Measurements from ENCODE around the gene HVCN1.
A peak's percentile ranks its signal among the peaks of the same experiment; 100 is the strongest.

Gene HVCN1

DNA sequence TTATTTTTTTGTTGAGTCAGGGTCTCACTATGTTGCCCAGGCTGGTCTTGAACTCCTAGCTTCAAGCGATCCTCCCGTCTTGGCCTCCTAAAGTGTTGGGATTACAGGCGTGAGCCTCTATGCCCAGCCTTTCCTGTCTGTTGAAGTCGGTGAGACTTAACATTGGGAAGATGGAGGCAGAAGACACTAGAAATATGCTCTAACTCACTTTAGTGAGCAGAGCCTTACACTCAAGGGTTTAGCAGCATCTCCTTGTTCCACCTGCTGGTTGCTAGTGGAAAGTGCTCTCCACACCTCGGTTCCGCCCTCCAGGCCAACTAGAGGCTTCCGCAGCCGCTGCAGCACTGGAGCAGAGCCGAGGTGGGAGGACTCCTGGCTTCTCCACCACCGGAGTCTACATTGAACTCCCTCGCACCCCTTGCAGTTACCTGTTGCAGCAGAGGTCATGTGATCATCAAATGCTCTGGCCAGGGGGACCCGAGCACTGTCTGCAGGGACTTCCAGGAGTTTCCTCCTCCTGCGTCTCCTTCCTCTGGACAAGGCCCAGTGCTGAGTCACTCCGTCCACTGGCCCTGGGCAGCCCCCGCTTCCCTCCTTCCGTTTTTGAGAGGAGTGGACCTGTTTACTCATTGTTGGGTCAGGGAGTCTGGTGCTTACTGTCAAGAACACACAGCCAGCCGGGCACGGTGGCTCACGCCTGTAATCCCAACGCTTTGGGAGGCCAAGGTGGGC is 9.4 kb upstream of the HVCN1 start:
- DNase-seq = peak; percentile 75

DNA sequence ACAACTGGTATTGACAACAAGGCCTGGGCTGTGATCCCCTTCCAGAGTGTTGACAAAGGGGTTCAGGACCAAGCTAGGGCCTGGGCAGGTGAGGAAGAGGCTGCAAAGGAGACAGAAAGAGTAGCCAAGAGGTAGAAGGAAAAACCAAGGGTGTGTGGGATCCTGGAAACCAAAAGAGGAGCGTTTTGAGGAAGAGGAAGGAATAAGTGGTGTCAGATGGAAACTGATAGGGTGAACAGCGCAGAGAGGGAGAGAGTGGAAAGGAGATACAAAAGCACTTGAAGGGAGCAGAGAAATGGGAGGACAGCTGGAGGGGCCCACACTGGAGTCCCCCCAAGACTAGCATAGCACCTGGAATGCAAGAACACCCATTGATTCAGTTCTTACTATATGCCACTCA is 8.3 kb upstream of the HVCN1 start:
- no peak for DNase-seq

DNA sequence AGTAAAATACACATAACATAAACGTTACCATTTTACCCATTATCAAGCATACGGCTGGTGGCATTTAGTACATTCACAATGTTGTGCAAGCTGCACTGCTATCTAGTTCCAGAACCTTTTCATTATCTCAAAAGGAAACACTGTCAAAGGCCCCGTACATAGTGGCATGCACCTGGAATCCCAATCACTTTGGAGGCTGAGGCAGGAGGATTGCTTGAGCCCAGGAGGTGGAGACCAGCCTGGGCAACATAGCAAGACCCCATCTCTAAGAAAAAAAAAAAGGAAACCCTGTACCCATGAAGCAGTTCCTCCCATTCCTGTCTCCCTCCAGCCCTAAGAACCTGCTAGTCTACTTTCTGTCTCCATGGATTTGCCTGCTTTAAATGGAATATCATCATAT is 7.4 kb upstream of the HVCN1 start:
- DNase-seq = no peak

DNA sequence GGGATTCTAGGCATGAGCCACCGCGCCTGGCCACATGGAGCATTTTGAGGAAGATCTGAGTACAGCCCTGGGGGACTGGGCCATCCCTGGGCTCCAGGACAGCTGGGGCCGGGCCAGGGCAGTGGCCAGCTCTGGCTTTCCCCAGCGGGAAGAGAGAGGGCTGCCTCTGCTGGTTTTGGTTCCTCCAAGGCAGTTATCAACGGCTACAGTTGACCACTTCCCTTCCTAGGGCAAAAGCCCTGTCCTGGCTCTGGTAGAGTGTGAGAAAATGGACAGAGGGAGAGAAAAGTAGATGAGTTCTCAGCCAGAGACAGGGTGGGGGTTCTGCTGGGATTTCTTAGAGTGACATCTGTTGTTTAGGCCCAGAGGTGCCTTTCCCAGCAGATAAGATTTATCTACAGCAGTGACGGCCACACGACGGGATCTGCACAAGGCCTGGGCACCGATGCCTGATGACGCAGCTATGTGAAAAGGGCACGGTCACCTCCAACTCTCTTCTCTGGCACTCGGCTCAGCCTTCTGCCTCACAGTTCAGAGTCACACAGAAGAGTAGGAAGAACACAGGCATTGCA is 5.5 kb upstream of the HVCN1 start:
- DNase-seq = no peak

DNA sequence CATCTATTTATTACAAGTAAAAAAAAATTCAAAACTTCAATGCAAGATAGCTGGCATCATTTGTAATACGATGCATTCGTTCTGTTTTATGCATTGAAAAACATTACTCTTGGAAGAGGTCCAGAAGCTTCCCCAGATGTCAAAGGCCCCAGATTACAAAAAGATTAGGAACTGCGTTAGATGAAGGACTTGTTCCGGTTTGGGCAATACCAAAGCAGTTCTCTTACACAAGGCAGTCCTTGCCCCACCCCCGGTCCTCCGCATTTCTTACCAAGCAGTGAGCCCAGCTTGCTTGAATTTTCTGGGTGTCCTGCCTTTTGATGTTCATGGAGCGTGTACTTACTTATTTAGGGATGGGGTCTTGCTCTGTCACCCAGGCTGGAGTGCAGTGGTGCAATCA is 4.8 kb upstream of the HVCN1 start:
- DNase-seq = no peak

DNA sequence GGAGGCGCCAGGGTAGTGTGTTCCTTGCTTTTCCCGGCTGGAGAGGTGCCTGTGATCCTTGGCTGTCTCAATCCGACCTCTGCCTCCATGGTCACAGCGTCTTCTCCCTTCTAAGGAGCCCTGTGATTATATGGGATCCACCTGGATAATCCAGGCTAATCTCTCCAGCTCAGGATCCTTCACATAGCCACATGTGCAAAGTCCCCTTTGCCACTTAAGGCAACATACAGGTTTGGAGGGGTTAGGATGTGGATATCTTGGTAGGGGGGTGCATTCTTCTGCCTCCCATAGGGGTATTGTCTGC is 1.2 kb upstream of the HVCN1 start:
- DNase-seq = no peak

DNA sequence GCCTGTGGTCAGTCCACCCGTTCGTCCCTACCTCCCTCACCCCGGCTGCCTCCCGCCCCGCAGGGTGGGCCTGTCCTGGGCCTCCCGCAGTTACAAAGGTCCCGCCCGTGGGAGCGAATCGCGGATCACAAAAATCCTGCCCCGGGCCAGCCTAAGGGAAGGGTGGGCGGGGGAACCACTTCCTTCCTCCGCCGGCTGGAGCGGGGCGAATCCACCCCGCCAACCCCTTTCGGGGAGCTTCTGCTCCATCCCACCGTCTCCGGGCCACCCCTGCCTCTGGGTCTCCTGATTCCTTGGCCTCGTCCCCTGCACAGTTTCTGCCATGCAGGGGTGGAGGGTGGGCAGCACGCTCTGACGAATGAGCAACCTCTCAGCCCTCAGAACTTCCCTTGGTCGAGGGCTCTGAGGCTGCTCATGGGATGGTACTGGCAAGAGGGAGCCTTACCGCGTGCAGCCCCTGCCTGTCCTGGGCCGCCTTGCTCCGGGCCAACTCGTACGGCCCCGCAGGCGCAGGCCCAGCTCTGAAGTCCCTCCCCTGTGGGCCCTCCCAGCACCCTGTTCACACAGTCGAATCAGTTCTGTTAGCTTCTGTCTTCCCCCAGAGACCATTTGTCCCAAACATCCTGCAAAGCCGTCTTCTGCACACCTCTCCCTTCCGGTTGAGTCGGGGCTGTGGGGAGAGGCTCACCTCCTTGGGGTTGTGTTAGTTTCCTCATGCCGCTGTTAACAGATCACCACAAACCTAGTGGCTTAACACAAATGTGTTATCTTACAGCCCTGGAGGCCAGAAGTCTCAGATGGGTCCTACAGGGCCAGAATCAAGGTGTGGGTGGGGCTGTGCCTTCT is 589 bp upstream of the HVCN1 start:
- DNase-seq = no peak

DNA sequence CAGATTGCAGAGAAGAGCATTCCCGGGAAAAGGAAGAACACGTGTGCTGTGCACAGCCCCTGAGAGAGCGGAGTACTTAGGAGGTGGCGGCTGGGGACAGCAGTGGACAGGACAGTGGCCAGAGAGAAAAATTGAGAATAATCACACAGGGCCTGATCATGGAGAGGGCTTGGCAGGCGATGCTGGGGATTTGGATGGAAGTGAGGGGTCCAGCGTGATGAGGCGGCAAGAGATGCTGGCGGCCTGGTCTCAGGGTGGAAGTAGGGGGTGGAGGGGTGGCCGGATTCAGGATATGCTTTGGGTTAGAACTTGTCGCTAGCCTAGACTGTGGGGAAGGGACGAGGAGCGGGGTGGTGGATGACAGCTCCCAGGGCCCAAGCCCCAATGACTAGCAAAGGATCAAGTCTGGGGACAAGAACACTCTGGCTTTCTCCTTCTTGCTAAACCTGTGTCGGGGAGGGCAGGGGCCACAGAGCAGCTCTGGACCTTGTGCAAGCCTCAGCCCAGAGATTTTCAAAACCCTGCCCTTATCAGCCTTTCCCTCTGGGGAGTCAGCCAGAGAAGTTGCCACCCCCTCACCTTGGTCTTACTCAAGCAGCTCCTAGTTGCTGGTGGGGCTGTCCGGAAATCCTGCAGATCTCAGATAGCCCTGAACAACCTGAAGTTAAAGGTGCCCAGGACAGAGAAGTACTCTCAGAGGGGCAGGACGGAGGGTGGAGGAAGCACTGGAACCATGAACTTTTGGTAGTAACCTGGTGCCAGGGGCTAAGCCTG is 1.3 kb downstream of the HVCN1 start:
- DNase-seq = no peak

DNA sequence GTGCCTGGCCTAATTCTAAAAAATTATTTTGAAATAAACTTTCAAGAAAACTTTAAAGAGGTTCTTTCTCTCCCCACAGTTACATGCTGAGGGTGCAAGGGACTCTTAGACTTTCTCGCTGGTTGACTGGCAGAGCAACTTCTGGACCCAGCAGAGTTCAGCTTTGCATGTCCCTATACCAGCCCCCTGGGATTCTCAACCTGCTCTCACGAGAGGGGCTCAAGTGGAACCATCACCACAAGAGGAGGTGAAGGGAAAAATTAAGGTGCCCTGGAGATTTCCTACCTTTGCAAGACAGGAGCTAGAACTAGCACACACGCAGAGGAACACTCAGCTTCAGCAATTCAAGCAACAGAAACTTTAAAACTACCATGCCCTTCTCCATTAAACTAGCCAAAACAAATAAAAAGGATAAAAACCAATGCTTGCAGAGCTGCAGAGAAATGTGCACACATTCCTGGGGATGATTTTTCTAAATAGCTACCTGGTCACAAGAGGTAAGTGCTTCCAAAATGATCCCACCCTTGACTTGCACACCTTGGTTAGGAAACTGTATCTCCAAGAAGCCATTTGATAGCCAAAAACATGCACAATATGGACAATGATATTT is 2.5 kb downstream of the HVCN1 start:
- DNase-seq = no peak

DNA sequence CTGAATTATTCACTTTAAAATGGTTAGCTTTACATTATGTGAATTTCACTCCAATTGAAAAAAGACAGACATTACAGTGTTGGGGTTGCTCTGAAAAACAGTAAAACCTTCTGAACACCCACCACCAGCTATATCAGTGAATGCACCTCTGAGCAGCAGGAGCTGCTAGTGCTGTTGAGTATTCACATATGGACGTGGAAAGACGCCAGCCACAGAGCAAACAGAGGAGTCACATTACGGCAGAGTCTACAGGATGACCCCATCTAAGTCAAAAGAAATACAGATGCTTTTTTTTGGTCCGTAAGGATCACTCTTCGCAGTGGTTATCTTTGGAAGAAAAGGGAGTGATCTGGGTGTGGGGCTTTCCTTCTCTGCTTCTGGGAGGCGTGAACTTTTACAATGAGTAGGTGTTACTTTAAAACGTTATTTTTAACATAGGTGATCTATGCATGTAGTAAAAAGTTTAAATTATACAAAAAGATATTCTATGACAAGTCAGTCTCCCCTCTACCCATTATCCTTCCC is 4.5 kb downstream of the HVCN1 start:
- DNase-seq = no peak

DNA sequence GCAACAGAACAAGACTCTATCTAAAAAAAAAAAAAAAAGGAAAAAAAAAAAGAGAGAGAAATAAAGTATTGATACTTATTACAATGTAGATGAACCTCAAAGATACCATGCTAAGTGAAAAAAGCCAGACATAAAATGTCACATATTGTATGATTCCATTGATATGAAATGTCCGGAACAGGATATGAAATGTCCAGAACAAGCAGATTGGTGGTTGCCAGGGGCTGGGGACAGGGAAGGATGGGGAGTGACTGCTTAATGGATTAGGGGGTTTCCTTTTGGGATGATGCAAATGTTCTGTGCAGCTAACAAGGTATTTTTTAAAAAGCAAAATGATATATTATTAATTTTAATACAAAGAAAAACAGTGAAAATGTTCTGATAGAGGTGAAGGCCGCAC is 5.0 kb downstream of the HVCN1 start:
- no peak for DNase-seq

DNA sequence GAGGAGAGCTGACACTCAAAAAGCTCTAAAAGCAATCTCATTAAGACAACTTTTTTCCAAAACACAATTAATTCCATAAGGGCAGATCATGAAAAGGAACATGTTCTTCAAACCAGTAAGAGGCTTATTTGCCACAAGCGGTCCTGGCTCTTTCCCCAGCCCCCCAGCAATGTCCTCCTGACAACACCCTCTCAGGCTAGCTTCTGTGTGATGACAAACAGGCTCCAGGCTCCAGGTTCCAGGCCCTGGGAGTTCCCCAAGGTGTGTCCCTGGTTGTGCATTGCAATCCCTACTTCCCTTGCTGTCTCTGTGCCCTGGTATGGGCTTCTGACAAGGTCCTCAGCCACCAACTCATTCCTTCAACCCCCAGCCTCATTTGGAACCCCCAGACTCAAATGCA is 8.9 kb downstream of the HVCN1 start:
- no peak for DNase-seq

DNA sequence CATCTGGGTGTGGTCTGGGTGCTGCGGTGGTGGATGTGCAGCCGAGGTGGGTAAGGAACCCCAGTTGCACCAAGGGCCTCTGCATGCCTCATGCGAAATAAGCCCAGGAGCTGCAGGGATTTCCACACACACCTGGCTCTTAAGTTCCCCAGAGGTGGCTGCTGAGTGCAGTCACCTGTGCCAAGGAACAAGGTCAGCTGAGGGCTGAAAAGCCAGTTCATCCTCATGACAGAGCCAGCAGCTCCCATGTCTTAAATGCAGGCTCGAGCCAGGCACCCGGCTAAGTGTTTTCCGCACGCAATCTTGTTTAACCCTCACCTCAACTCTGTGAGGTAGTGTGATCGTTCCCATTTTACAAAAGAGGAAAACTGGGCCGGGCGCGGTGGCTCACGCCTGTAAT is 9.7 kb downstream of the HVCN1 start:
- no peak for DNase-seq

DNA sequence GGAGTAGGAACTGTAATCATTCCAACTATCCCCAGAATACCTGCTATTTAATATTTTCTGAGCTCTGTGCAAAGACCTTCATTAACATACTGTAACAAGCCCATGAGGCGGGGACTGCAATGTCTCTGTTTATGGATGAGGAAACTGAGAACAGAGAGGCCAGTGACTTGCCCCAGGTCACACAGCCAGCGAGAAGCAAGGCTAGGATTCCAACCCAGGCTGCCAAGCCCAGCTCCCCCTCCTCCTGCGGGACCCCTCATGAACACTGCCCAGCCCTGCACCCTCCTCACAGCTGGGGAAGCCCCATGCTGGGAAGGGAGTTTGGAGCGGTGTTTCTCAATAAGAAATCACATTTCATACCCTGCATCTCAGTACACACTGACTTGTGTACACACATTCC is 10.9 kb downstream of the HVCN1 start:
- no peak for DNase-seq

DNA sequence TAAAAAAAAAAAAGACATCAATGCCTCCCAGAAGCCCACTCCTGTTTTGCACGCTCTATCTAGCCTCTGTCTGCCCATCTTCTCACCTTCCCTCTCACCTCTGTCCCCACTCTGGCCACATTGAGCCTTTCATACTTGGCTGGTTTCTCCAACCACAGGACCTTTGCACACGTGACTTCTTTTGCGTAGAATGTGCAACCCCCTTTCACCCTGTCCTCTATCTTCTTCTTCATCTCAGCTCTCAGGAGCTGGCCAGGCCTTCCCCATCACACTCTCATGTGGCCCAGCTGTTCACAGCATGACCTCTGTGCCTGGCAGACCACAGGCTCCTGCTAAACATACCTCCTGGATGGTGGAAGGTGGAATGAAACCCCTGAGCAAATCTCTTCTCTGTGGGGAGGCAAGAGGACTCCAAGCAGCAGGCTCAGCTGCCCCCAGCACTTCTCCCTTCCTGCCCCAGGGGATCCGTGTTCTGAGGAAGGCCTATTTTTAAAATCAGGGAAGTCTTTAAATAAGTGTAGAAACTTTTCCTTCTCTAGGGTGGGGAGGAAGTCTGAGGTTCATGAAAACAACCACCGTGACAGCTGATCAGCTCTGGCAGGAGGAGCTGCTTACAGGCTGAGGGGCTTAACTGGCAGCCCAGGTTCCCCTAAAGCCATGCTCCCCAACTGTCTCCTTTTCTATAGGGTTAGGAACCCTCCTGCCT is 11.6 kb downstream of the HVCN1 start:
- DNase-seq = no peak

DNA sequence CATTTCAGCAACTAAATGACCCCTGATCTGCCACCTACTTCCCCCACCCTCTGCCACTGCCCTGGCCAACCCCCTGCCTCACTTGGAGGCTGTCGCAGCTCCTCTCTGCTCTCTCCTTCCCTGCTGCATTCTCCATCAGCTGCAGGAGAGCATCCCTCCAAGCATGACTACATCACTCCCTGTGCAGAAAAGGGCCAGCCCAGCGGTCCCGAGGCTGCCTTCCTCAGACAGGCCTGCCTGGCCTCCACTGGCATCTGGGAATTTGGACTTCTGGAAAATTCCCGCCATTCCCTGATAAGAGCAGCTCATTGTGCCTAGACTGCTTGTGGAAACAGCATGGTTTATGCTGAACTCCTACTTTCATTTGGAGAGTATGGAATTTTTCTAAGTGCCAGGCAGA is 12.7 kb downstream of the HVCN1 start:
- DNase-seq = no peak

DNA sequence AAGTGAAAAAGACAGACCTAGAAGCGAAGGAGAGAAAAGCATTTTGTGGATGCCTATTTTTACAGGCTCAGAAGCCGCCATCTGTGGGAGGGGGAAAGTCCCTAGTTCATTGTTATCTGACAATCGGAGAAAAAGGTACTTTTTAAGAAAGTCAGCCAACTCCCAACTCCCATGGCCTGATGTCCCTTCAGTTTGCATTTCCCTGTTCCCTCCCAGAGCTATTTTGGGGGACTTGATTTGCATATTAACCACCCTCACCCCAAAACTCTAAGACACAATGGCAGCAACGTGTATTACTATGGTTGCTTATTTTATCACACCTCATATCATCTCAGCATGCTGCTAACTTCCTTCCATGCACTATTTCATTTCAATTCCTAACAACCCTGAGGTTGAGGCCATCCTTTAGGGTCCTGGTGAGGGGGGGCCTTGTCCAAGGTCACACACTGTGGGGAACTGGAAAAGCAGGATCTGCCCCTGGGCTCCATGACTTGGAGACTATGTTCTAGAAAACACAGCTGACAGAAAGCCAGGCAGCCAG is 18.7 kb downstream of the HVCN1 start:
- DNase-seq = no peak

DNA sequence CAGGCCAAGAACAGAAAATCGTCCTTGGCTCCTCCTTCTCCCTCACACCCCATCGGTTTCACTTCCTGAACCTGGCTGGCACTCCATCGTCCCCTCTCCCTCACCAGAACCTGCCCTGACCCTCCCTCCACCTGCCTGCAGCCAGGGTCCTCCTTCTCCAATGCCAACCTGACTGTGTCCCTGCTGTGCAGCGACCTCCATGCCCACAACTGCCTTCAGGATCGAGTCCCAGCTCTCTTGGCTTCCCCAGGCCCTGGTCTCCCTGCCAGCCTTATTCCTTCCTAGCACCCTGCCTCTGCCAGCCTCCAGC is 19.8 kb downstream of the HVCN1 start:
- no peak for DNase-seq

DNA sequence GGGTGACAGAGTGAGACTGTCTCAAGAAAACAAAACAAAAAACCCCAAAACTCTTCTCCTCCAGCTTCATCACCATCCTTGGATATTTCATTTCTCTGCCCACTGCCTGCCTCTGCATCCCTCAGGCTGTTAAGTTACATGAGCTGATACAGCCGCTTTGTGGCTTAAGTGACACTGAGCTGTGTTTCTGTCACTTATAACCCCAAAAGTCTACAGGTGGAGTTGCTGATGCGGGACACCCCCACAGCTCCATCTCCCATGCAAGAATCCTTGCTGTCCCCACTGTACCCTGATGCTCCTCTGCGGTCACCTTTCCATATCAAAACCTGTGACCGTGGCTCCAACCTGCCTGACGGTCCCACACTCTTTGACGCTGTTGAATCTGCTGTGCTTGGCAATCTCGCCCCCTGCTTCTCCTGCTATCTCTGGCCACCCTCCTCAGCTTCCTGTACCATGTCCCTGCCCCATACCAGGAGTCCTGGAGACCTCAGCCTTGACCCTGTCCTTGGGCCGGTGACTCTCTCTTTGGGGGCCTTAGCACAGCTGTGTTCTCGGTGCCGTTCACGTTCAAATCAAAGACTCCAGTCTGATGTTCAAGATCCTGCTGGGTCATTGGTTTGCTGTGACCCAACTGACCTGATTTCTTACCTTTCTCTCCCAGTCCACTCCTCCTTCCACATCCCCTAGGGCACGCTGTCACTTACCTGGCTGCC is 20.3 kb downstream of the HVCN1 start:
- no peak for DNase-seq

DNA sequence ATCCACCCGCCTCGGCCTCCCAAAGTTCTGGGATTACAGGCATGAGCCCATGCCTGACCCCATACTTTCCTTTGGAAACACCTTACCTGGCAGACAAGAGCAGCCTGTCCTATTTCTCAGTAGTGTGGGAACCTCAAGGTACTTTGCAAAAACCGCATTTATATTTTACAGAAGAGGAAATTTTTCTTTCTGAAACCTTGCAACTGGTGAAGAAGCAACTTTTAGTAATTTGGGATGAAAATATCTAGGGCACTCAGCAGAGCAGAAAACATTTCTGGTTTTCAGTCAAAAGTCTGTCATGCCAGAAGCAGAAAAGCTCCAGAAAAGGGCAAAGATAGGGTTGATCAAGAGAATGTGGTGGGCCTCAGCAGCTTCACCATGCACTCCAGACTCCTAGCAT is 21.2 kb downstream of the HVCN1 start:
- no peak for DNase-seq

DNA sequence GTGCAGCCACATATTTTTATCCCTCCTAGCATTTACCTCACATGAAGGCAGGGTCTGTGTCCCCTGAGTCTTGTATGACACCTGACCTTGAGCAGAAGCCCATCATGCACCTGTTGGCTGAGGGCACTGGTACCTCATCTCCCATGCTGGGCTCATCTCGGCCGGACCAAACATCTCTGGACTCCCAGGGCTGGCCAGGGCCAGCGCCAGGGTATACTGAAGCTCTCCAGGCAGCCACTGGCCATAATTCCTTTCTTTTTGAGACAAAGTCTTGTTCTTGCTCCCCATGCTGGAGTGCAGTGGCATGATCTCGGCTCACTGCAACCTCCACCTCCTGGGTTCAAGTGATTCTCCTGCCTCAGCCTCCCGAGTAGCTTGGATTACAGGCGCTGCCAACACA is 22.0 kb downstream of the HVCN1 start:
- DNase-seq = no peak

All from kidney glomerular epithelial cell (primary cell).